GM19455 (cell line): ENCODE measurements around the gene KCND1.

Experiments used
- ATAC-seq: cut with Tn5 transposase; IDR thresholded peaks from one replicate; pipeline ENCODE4 v1.9.1; 2021; ENCODE audit not compliant: unreplicated experiment

Gene KCND1

GRCh38 chrX:48975041-48975440 lies 3.4 kb upstream of the KCND1 start:
- no peak for ATAC-seq

- ATAC-seq = no peak
These were observed 2.9 kb upstream of the KCND1 start for GRCh38 chrX:48974574-48974973.

GRCh38 chrX:48974033-48974432 lies 2.4 kb upstream of the KCND1 start:
- no peak for ATAC-seq

- no peak for ATAC-seq
These were observed 848 bp upstream of the KCND1 start for GRCh38 chrX:48972220-48973164.

GRCh38 chrX:48969471-48969870 lies 2.2 kb downstream of the KCND1 start:
- no peak for ATAC-seq

GRCh38 chrX:48968377-48968776 lies 3.3 kb downstream of the KCND1 start:
- ATAC-seq = no peak

- ATAC-seq = no peak
These were observed 4.7 kb downstream of the KCND1 start for GRCh38 chrX:48966796-48967579.

- ATAC-seq = no peak
These were observed 5.7 kb downstream of the KCND1 start for GRCh38 chrX:48965959-48966358.

- ATAC-seq = no peak
These were observed 10.0 kb downstream of the KCND1 start for GRCh38 chrX:48961585-48962091.

GRCh38 chrX:48960291-48960690 lies 11.4 kb downstream of the KCND1 start:
- no peak for ATAC-seq

GRCh38 chrX:48958635-48959094 lies 13.0 kb downstream of the KCND1 start:
- ATAC-seq = no peak

GRCh38 chrX:48957827-48958634 lies 13.6 kb downstream of the KCND1 start:
- ATAC-seq = peak; percentile 76

GRCh38 chrX:48957477-48957826 lies 14.2 kb downstream of the KCND1 start, which contains the start of gene OTUD5:
TSS of gene OTUD5 (minus strand) at chrX:48957607. CDS start at chrX:48957570, 37 bp downstream.
- peak; percentile 43 for ATAC-seq

GRCh38 chrX:48956728-48957414 lies 14.8 kb downstream of the KCND1 start:
- ATAC-seq = no peak

- no peak for ATAC-seq
These were observed 23.1 kb downstream of the KCND1 start for GRCh38 chrX:48948589-48948988.

GRCh38 chrX:48945517-48946348 lies 25.9 kb downstream of the KCND1 start:
- no peak for ATAC-seq

GRCh38 chrX:48942895-48943294 lies 28.7 kb downstream of the KCND1 start:
- ATAC-seq = no peak

GRCh38 chrX:48940404-48940955 lies 31.2 kb downstream of the KCND1 start:
- ATAC-seq = no peak
